HCT116 (cell line): ENCODE measurements around the gene ALK. TPM values are rescaled to one million over a fixed set of nuclear protein-coding genes. Genes with fewer than 3 reads are reported as not detected.

ENCODE experiments used
- ATAC-seq: fragments of 200-7000 bp; cut with Tn5 transposase; 2 replicates; pipeline ENCODE4 v1.9.1; 2020; ENCODE audit warnings: mild to moderate bottlenecking, moderate library complexity
- BruUV-seq: library from RNA; stranded (reverse); fragments of 400-500 nt; replicated peaks from 2 replicates; lab custom pipeline; 2021; lab: Mats Ljungman, UMichigan
- CTCF ChIA-PET: fragments of 300-600 bp; sonication (Branson Sonifier 250); formaldehyde crosslinking; loops from one replicate; lab custom pipeline; 2021; ENCODE audit warnings: antibody characterized with exemption; lab: Charles Lee
- POLR2A ChIA-PET: fragments of 300-600, 350-600 bp; sonication (Branson Sonifier 250); formaldehyde crosslinking; loops from one replicate; lab custom pipeline; 2021; ENCODE audit warnings: antibody characterized with exemption; lab: Charles Lee
- RAD21 ChIA-PET, 2 experiments: fragments of 300-600 bp; sonication (Branson Sonifier 250); formaldehyde crosslinking; loops; one replicate each; lab custom pipeline; 2023; ENCODE audit warnings: low total read pairs in 2 of 2; ENCODE audit not compliant: uncharacterized antibody in 2 of 2, unreplicated experiment in 2 of 2, low non-redundant PET in 1 of 2; lab: Charles Lee
- DNase-seq: peaks from one replicate; pipeline ENCODE4 v3.0.0-alpha.2; 2010; ENCODE audit warnings: low read depth, low spot score
- H2AFZ ChIP-seq: fragments of 200-600 bp; shearing (Covaris generic), sonication (generic); 2 replicates; pipeline ENCODE4 v1.6.1; 2017; ENCODE audit warnings: low read depth, mixed run types, mixed read lengths, antibody characterized with exemption, low read length; ENCODE audit not compliant: poor library complexity, severe bottlenecking
- H3K27ac ChIP-seq: 2 replicates; pipeline ENCODE4 v1.5.1; 2012; ENCODE audit warnings: low read depth, low read length
- H3K27me3 ChIP-seq: fragments of 200-600 bp; sonication (generic); 2 replicates; pipeline ENCODE4 v1.6.1; 2016; ENCODE audit warnings: mixed run types, low read length, mixed read lengths; ENCODE audit not compliant: insufficient read depth
- H3K36me3 ChIP-seq, 2 experiments: fragments of 200-500 bp in 1 of 2; fragments of 200-600 bp in 1 of 2; sonication (Bioruptor generic) in 1 of 2; sonication (generic) in 1 of 2; 2 replicates each; pipeline versions ENCODE4 v1.5.1 to v1.6.1; 2014 to 2016; ENCODE audit warnings: low read length in 2 of 2, inconsistent platforms in 1 of 2, mixed read lengths in 1 of 2, mixed run types in 1 of 2; ENCODE audit not compliant: insufficient read depth in 2 of 2, control insufficient read depth in 1 of 2
- H3K4me1 ChIP-seq, 2 experiments: fragments of 200-600 bp in 1 of 2; sonication (generic) in 1 of 2; 2 replicates each; pipeline versions ENCODE4 v1.5.1 to v1.6.1; 2012 to 2017; ENCODE audit warnings: low read length in 2 of 2, inconsistent platforms in 1 of 2, mild to moderate bottlenecking in 1 of 2, mixed read lengths in 1 of 2, mixed run types in 1 of 2, moderate library complexity in 1 of 2; ENCODE audit not compliant: insufficient read depth in 2 of 2, control insufficient read depth in 1 of 2
- H3K4me2 ChIP-seq: fragments of 200-600 bp; sonication (generic); 2 replicates; pipeline ENCODE4 v1.6.1; 2017; ENCODE audit warnings: mixed run types, low read length, mixed read lengths
- H3K4me3 ChIP-seq, 2 experiments: fragments of 200-600 bp in 1 of 2; sonication (generic) in 1 of 2; replicated peaks in 1 of 2; 2 replicates each; pipeline ENCODE4 v1.5.1; 2011 to 2016; ENCODE audit warnings: low read length in 2 of 2, control low read depth in 1 of 2, low read depth in 1 of 2, mild to moderate bottlenecking in 1 of 2, mixed read lengths in 1 of 2, mixed run types in 1 of 2
- H3K79me2 ChIP-seq: fragments of 200-600 bp; sonication (generic); 2 replicates; pipeline ENCODE4 v1.6.1; 2017; ENCODE audit warnings: mild to moderate bottlenecking, mixed run types, low read length, moderate library complexity, mixed read lengths; ENCODE audit not compliant: insufficient read depth
- H3K9ac ChIP-seq: fragments of 200-600 bp; sonication (generic); 2 replicates; pipeline ENCODE4 v1.6.1; 2016; ENCODE audit warnings: low read length, mixed read lengths
- H3K9me2 ChIP-seq: fragments of 200-600 bp; sonication (generic), shearing (Covaris generic); 2 replicates; pipeline ENCODE4 v1.6.1; 2017; ENCODE audit warnings: mixed run types, mild to moderate bottlenecking, moderate library complexity; ENCODE audit not compliant: insufficient read depth
- H3K9me3 ChIP-seq, 2 experiments: fragments of 200-500 bp in 1 of 2; fragments of 200-600 bp in 1 of 2; sonication (Bioruptor generic) in 1 of 2; sonication (generic) in 1 of 2; 2 replicates each; pipeline ENCODE4 v1.6.1; 2014 to 2017; ENCODE audit warnings: low read length in 2 of 2, mixed read lengths in 2 of 2, inconsistent platforms in 1 of 2, low read depth in 1 of 2, mild to moderate bottlenecking in 1 of 2, mixed run types in 1 of 2, moderate library complexity in 1 of 2; ENCODE audit not compliant: control insufficient read depth in 1 of 2, insufficient read depth in 1 of 2
- H4K20me1 ChIP-seq: fragments of 200-600 bp; sonication (generic), shearing (Covaris generic); 2 replicates; pipeline ENCODE4 v1.6.1; 2017; ENCODE audit warnings: mixed run types, mild to moderate bottlenecking, moderate library complexity; ENCODE audit not compliant: insufficient read depth
- CBX3 ChIP-seq: IDR thresholded peaks from 2 replicates; pipeline ENCODE4 v1.6.1; 2012; ENCODE audit warnings: low read depth
- CEBPB ChIP-seq: IDR thresholded peaks from 2 replicates; pipeline ENCODE4 v1.6.1; 2012; ENCODE audit warnings: low read depth
- EGR1 ChIP-seq: IDR thresholded peaks from 2 replicates; pipeline ENCODE4 v1.6.1; 2012; ENCODE audit warnings: low read depth
- EZH2 ChIP-seq: fragments of 200-600 bp; sonication (generic); IDR thresholded peaks from 2 replicates; pipeline ENCODE4 v1.6.1; 2017; ENCODE audit warnings: antibody characterized with exemption, mixed run types
- EZH2phosphoT487 ChIP-seq: fragments of 200-600 bp; IDR thresholded peaks from 2 replicates; pipeline ENCODE4 v1.6.1; 2018; ENCODE audit warnings: antibody characterized with exemption, borderline replicate concordance
- FOSL1 ChIP-seq: IDR thresholded peaks from 2 replicates; pipeline ENCODE4 v1.6.1; 2012; ENCODE audit warnings: low read depth
- JUND ChIP-seq: IDR thresholded peaks from 2 replicates; pipeline ENCODE4 v1.6.1; 2012
- POLR2A ChIP-seq: IDR thresholded peaks from 2 replicates; pipeline ENCODE4 v1.7.0; 2011; ENCODE audit warnings: borderline replicate concordance; ENCODE audit not compliant: insufficient read depth, insufficient read length; ENCODE audit errors: extremely low read depth
- POLR2AphosphoS5 ChIP-seq: IDR thresholded peaks from 2 replicates; pipeline ENCODE4 v1.6.1; 2011; ENCODE audit warnings: mild to moderate bottlenecking, low read depth, low read length, moderate library complexity
- RAD21 ChIP-seq: IDR thresholded peaks from 2 replicates; pipeline ENCODE4 v1.6.1; 2012; ENCODE audit warnings: low read depth, mild to moderate bottlenecking
- SIN3A ChIP-seq: IDR thresholded peaks from 2 replicates; pipeline ENCODE4 v1.6.1; 2012; ENCODE audit warnings: low read depth
- SP1 ChIP-seq: IDR thresholded peaks from 2 replicates; pipeline ENCODE4 v1.6.1; 2012; ENCODE audit warnings: low read depth
- SRF ChIP-seq: IDR thresholded peaks from 2 replicates; pipeline ENCODE4 v1.6.1; 2012; ENCODE audit warnings: low read depth
- ZFX ChIP-seq: fragments of 450-650 bp; IDR thresholded peaks from 2 replicates; pipeline ENCODE4 v1.6.1; 2017
- ZNF274 ChIP-seq: fragments of 200-500 bp; sonication (Bioruptor generic); IDR thresholded peaks from 2 replicates; pipeline ENCODE4 v1.6.1; 2014; ENCODE audit warnings: mild to moderate bottlenecking, low read depth, low read length, inconsistent platforms
- intact Hi-C: fragments of 100-400 bp; cut with micrococcal nuclease; formaldehyde crosslinking; loops from 2 replicates; pipeline ENCODE4 v1.10.0; 2022
- total RNA-seq: library from RNA; stranded (reverse); gene quantifications from one replicate; pipeline ENCODE4 v1.2.1, GENCODE V29; 2021; ENCODE audit not compliant: unreplicated experiment
- TF ChIP-seq, protein P1 (sequence below), 3 experiments: fragments of 200-600 bp in 1 of 3; sonication (generic) in 1 of 3; IDR thresholded peaks in 2 of 3; conservative IDR thresholded peaks in 1 of 3; 2 replicates each; pipeline ENCODE4 v1.5.1; 2012 to 2017; ENCODE audit warnings: low read depth in 2 of 3, low read length in 2 of 3, antibody characterized with exemption in 1 of 3, borderline replicate concordance in 1 of 3, control low read depth in 1 of 3, mild to moderate bottlenecking in 1 of 3, mixed read lengths in 1 of 3, mixed run types in 1 of 3, moderate library complexity in 1 of 3; ENCODE audit not compliant: insufficient read depth in 1 of 3

ALK gene
- total RNA-seq, 1 experiment from 2014 or later: not detected

GRCh38 chr2:29780906-29781305 lies 140.5 kb downstream of the ALK start:
- no peak overlapping the region for H3K9ac ChIP-seq
- H3K79me2 ChIP-seq: no peaks in the 10 kb centered on the region
- intact Hi-C loops: no loop called here
- no peaks in the 10 kb centered on the region for H3K4me1 ChIP-seq
- POLR2A ChIA-PET: no interaction called here
- RAD21 ChIA-PET: no interaction called here
- BruUV-seq: no TSS peak
- no peaks in the 10 kb centered on the region for H3K9me3 ChIP-seq
- no peaks in the 10 kb centered on the region for H3K9me2 ChIP-seq
- H3K27me3 ChIP-seq: peaks cover 74% of the 10 kb centered on the region
- no peak overlapping the region for H3K27ac ChIP-seq
- no peaks in the 10 kb centered on the region for H4K20me1 ChIP-seq
- H3K4me2 ChIP-seq: no peak overlapping the region
- DNase-seq (no peak), ATAC-seq (no peak)
- CTCF ChIA-PET: no interaction called here
- H3K4me3 ChIP-seq: no peak overlapping the region
- H3K36me3 ChIP-seq: no peaks in the 10 kb centered on the region
- H2AFZ ChIP-seq: no peak overlapping the region
- TF ChIP-seq EZH2phosphoT487 (no peak), EZH2 (no peak), POLR2A (no peak), SIN3A (no peak), CBX3 (no peak), EGR1 (no peak), FOSL1 (no peak), SP1 (no peak), POLR2AphosphoS5 (no peak), CEBPB (no peak), SRF (no peak), ZFX (no peak), JUND (no peak), ZNF274 (no peak), RAD21 (no peak)
- TF ChIP-seq, protein P1, sequence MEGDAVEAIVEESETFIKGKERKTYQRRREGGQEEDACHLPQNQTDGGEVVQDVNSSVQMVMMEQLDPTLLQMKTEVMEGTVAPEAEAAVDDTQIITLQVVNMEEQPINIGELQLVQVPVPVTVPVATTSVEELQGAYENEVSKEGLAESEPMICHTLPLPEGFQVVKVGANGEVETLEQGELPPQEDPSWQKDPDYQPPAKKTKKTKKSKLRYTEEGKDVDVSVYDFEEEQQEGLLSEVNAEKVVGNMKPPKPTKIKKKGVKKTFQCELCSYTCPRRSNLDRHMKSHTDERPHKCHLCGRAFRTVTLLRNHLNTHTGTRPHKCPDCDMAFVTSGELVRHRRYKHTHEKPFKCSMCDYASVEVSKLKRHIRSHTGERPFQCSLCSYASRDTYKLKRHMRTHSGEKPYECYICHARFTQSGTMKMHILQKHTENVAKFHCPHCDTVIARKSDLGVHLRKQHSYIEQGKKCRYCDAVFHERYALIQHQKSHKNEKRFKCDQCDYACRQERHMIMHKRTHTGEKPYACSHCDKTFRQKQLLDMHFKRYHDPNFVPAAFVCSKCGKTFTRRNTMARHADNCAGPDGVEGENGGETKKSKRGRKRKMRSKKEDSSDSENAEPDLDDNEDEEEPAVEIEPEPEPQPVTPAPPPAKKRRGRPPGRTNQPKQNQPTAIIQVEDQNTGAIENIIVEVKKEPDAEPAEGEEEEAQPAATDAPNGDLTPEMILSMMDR (IDR thresholded peaks at IDR 0.05 in 2 of 3, conservative IDR thresholded peaks at IDR 0.05 in 1 of 3; ENCODE audit: borderline replicate concordance in 1 of 3, insufficient read depth in 1 of 3, low read depth in 2 of 3, low read length in 2 of 3): no peak
